Neural progenitor cell (in vitro differentiated cells): Measurements from ENCODE around the gene PTGDS.

ENCODE experiments used
- CTCF ChIP-seq: fragments of 200-600 bp; sonication (generic); IDR thresholded peaks from 2 replicates; pipeline ENCODE4 v1.5.1; 2017; ENCODE audit warnings: antibody characterized with exemption, mild to moderate bottlenecking
- EZH2 ChIP-seq: fragments of 200-600 bp; sonication (generic); IDR thresholded peaks from 2 replicates; pipeline ENCODE4 v1.6.1; 2017; ENCODE audit warnings: antibody characterized with exemption, mild to moderate bottlenecking, moderate library complexity
- EZH2phosphoT487 ChIP-seq: fragments of 200-600 bp; sonication (generic); IDR thresholded peaks from 2 replicates; pipeline ENCODE4 v1.6.1; 2017; ENCODE audit warnings: antibody characterized with exemption

- TF ChIP-seq CTCF = no peak
- no peak for TF ChIP-seq EZH2phosphoT487
- TF ChIP-seq EZH2 = no peak
These were observed 4.4 kb downstream of the PTGDS start for GRCh38 chr9:136981588-136982231.
